HG03060 (cell line): ENCODE measurements around the gene ATP11A.
"Not testable (repeated sequence)": the region's sequence is repeated elsewhere in the genome, so short reads cannot be mapped to it uniquely, and the experiment has no call there.

Experiments used
- ATAC-seq: cut with Tn5 transposase; IDR thresholded peaks from one replicate; pipeline ENCODE4 v1.9.1; 2021; ENCODE audit warnings: low read depth, moderate number of reproducible peaks; ENCODE audit not compliant: unreplicated experiment

ATP11A gene

DNA sequence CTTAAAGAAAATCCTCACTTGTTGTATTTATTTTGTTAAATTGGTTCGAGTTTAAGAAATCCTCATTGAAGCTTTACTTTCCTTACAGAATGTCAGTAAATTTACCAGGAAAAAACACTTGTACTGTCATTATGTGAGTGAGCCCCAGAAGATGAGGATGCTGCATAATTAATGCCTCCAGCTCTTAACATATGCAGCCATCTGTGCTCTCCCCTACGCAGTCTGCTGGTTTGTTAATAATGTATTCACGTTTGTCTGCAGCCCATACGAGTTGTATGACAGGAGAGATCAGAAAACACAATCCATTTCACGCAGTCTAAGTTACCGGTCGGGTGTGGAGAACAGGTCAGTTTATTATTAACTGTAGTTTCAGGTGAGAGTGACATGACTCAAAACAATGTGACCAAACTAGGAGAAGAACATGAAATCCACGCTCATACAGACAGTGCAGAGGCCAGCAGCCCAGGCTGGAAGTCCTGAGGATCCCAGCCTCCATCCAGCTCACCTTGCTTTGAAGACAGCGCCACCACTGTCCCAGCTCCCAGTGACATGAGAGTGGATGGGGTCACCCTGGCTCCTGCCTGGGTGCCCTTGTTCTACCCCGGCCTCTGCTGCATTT is 19.8 kb upstream of the ATP11A start:
- no peak for ATAC-seq

DNA sequence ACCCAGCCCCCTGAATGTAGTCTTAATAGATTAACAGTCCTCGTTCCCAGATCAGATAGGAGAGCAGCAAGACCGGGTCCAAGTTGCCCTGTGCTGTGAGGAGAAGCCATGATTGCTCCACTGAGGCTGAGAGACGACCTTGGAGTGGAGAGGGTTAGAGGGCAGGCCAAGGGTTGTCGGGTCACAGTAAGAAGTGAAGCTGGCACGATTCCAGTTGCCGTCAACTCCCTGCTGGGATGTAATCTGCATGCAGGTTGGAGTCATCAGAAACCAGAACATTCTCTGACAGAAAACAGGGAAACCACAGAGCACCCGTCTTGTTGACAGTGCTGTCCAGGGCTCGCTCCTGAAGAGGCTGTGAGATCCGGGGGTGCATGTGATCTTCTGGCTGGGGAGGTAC is 19.0 kb upstream of the ATP11A start:
- no peak for ATAC-seq

DNA sequence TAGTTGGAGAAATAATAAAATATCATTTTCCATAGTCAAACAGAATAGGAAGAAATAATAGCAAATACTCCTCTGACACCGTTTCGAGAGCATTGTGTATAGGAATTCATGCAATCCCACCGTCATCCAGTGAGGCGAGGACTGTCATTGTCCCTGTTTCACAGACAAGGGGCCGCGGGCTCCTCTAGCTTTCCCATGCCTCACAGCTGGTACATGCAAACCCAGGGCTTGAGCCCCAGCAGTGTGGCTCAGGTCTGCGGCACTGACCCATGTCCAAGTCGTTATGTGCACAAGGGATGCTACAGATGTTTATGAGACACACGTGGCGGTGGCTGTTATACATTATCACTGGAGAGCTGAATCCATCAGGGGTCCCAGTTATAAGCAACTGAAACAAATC is 18.5 kb upstream of the ATP11A start:
- no peak for ATAC-seq

DNA sequence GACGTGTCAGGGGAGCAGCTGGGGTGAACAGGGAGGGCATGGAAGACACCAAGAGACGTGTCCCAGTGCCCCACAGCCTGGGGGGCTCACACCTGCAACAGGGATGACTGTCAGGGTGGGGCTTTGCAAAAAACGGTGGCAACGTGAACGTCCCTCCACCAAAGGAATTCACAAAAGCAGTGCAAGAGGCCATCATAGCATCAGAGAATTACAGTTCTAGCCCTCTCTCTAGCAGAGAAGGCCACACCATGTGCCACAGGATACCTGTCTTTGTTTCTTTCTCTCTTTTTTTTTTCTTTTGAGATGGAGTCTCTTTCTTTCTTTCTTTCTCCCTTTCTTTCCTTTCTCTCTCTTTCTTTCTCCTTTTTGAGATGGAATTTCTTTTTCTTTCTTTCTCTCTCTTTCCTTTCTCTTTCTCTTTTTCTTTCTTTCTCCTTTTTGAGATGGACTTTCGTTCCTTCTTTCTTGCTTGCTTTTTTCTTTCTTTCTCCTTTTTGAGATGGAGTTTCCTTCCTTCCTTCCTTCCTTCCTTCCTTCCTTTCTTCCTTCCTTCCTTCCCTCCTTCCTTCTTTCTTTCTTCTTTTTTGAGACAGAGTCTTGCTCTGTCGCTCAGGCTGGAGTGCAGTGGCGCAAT is 17.1 kb upstream of the ATP11A start:
- ATAC-seq: no peak

DNA sequence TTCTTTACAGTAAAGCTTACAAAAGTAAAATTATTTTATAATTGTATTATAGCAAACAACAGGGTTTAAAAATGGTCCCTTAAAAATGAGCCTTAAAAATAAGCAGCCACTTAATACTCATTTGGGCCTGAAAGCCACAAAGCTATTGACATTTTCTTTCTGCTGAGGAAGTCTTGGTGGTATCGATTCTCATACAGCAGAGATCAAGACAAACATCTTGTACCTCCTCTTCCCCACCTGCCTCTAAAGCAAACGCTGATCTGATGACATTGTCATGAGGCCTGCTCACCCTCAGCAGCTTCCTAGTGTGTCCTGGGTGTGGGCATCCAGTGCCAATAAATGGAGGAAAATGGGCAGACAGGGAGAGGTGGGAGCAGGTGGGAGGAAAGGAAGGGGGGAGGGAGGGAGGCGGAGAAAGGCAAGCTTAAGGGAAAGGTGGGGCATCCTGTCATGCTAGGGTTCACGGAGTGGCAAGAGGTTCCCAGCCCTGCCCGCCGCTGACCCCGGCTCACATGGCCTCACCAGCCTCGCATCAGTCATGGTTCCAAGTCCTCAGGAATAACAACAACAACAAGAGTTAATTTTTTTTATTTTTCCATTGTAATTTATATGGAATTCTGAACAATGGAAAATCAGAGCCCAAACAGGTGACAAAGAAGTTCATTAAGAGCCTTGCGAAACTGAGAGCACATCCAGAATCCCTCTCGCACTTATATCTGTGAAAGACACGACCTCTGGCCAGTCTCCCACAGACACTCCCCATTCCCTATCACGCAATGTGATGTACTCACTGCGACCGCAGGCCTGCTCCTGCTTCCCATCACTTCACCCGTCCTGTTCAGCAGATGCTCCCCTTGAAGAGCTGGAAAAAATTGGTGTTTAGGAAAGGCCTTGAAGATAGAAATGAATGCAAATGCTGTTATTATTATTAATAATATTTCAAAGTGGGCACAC is 15.1 kb upstream of the ATP11A start:
- ATAC-seq: no peak

DNA sequence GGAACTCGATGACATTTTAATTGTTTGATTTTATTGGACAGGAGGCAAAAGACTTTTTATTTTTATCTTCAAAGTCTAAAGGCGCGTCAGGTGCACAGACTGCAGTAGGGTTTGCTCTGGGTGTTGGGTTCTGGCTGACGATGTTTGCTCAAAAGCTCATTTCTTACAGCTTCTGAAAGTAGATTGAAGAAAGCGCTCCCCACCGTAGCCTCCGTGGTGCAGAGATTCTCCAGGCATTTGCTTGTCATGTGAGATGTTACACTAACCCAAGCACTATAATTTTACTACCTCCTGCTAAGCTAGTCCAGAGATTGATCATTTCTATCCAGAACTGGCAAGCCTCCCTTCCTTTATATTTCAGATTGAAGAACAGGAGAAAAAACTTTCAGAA is 14.5 kb upstream of the ATP11A start:
- ATAC-seq: no peak

DNA sequence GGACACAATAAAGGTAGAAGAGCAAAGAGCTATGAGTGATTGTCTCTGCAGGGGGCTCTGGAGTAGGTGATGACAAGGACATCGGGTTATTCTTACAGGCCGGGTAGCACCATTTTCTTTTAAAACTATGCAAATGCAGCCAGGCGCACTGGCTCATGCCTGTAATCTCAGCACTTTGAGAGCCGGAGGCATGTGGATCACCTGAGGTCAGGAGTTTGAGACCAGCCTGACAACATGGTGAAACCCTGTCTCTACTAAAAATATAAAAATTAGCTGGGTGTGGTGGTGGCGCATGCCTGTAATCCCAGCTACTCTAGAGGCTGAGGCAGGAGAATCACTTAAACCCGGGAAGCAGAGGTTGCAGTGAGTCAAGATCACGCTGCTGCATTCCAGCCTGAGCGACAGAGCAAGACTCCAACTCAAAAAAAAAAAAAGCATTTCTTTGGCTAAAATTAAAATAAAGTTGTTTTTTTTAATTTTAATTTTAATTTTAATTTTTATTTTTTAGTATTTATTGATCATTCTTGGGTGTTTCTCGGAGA is 12.3 kb upstream of the ATP11A start:
- not testable (repeated sequence) for ATAC-seq

DNA sequence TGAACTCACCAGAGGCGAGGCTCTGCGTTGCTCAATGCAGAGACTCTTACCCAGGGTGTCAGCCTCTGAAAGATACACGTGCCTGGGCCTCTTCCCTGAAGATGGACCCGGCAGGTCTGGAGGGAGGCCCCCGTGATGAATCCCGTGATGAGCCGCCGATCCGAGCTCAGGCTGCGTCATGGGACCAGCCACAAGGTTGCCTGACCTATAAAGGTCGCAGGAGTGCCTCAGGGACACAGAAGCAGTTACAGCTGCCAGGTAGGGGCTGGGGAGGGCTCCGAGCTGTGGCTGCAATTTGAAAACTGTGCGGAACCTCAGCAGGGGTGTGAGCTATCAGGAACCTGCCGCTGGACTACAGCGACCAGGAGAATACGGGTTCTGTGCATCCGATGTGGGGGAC is 10.5 kb upstream of the ATP11A start:
- ATAC-seq: no peak

DNA sequence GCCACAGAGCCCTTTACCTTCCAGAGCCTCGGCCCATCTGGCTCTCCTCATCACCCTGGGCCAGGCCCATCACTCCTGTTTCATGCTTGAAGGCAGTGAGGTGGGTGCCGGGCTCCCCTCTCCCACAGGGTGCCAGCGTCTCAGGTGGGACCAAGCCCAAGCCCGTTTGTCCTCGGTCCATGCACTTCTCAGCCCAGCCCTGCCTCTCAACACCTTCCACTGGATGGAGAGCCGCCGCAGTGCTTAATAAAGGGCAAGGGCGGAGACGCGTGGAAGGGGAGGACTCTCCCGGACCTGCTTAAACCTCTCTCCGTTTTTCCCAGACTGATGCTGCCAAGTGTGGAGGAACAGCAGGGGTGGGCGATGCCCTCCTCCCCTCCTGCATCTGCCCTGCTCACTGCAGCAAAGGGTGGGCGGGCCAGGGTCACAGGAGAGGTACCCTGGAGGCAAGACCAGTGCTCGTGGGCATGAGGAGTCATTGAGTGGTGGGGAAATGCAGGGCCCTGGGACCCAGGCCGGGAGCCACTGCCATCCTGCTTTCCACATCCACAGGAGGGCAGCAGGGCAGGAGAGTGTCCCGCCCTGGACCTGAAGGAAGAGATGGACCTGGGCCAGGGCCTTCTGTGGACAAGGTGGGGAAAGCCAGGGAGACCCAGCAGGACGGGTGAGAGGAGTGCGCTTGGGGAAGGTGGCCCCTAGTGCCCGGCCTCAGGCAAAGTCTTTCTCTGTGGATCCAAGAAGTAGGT is 9.7 kb upstream of the ATP11A start:
- no peak for ATAC-seq

DNA sequence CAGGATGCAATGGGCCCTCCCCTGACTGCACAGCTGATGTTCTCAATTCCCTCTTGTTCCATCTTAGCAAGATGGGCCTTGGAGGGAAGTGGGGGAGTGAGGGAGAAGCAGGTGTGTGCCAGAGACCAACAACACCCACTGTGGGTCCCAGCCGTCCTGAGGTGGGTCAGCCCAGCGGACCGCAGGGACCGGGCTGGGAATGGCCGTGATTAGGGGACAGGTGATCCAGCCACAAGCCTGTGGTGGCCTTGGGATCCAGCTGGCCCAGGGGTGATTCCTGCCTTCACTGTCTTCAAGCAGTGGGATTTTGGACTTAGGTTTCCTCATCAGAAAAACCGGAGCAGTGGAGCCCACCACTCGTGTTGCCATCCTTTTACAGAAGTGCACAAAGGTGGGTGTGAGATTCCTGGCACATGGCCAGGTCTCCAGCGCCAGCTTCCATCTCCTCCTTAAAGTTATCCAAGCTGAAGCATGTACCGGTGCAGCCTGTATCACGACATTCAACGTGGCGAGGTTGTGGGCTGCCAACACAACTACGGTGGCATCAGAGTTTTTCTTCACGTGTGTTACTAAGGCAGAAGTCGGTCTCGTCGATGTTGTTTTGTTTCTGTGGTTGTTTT is 9.0 kb upstream of the ATP11A start:
- no peak for ATAC-seq

DNA sequence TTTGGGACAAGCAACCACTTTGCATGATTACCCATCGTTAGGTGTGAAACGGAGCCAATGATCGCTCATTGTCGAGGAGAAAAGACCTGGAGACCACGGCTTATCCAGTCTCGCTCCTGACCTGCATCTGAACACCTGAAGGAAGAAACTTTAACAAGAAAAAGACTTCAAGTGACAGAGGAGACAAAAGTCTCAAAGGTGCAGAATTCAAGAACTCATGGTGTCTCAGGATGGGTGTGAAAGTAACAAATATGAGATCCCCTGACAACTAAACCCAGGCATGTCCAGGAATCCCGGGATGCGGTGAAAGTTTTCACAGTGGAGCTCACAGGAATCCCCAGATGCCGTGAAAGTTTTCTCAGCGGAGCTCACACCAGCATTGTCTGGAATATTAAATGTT is 6.3 kb upstream of the ATP11A start:
- ATAC-seq: no peak

DNA sequence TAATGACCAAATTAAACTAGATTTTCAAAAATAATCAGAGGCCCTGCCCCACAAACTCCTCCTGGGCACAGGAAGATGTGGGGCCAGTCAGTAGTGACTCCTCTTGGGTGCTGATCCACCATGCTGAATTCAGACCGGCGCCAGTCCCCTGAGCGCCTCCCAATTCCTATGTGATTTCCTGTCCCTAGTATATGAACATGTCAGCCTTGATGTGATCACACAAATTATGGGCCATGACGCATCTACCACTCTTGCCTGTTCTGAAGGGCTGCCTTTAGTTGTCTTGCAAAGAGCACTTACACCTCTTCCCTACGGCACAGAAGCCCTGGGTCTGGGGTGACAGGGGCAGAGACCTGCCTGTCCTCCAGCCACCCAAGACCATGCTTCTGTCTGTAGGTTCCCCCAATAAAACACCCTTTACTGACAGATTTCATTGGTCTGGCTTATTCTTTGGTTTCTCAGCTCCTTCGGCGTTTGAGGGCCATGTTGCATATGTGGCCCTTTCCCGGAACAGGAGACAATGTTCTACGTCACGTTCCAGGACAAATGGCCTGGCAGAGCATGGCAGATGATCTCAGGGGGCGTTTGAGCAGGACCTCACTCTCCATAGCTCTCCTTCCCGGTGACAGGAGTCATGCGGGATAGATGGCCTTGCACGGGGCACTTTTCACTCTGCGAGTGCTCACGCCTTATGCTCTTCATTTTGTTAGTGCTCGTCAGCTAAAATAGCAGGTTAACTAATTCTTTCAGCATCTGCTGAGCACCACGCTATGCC is 5.6 kb upstream of the ATP11A start:
- no peak for ATAC-seq

DNA sequence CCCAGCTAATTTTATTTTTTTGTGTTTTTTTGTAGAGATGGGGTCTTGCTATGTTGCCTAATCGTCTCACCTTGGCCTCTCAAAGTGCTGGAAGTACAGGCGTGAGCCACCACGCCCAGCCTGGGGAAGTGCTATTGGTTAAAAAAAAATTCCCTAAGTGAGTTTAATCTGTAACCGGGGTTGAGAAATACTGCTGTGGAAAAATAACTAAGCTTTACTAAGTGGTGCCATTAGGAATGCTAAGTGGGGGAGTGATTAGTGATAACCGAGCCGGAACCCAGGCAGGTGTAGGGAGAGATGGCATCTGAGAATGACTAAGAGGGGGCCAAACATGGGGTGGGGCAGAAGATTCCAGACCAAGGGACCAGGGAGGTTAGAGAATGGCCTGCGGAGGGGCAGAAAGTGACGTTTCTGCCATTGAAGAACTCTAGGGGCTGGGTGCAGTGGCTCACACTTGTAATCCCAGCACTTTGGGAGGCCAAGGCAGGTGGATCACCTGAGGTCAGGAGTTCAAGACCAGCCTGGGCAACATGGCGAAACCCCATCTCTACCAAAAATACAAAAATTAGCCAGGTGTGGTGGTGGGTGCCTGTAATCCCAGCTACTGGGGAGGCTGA is 4.5 kb upstream of the ATP11A start:
- not testable (repeated sequence) for ATAC-seq

DNA sequence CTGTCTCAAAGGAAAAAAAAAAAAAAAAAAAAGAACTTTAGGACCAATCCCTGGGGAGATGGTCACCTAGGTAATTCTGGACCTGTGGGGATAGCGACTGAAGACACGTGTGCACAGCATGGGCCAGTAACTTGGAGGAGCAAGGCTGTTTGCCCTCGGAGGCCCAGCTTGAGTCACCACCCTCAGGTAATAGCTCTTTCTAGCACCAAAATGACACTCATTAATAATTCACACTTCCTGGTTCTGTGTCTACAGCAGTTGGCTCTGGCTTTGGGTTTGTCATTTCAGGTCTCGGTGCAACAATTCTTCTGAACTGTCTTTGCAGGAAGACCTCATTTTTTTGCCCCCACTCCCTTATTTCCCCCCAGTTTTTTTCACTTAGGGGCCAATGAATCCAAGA is 3.9 kb upstream of the ATP11A start:
- ATAC-seq: no peak

DNA sequence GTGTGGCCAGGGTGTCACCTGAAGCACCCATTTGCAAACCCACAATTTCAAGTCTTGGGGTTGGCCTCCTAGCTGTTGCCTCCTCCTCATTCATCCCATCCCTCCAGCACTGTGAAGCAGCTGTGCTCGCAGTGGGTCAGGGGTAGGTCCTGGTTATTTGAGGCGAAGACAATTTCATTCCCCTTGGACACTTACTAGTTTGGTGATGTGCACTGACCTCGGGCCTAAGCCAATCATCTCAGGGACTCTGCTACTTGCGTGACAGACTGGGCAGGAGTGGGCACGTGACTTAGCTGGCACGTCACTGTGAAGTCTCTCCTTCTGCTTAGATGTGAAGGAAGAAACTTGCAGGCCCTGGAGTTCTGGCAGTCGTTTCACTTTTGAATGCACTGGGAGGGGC is 3.5 kb upstream of the ATP11A start:
- ATAC-seq: no peak

DNA sequence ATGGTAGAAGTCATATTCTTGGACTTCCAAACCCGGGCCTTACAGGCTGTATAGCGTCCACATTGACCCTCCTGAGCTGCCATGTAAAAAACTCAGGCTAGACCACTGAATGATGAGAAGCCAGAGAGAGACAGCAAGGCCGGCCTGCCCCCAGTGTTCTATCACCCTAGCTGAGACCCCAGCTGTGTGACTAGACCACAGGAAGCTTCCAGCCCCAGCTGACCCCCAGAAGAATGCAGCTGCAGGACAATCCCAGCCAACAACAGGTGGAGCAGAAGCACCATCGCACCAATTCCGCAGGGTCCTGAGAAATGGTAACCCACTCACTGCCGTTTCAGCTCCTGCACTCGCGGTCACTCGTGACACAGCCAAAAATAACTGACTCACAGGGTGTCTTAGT is 2.9 kb upstream of the ATP11A start:
- ATAC-seq: no peak

DNA sequence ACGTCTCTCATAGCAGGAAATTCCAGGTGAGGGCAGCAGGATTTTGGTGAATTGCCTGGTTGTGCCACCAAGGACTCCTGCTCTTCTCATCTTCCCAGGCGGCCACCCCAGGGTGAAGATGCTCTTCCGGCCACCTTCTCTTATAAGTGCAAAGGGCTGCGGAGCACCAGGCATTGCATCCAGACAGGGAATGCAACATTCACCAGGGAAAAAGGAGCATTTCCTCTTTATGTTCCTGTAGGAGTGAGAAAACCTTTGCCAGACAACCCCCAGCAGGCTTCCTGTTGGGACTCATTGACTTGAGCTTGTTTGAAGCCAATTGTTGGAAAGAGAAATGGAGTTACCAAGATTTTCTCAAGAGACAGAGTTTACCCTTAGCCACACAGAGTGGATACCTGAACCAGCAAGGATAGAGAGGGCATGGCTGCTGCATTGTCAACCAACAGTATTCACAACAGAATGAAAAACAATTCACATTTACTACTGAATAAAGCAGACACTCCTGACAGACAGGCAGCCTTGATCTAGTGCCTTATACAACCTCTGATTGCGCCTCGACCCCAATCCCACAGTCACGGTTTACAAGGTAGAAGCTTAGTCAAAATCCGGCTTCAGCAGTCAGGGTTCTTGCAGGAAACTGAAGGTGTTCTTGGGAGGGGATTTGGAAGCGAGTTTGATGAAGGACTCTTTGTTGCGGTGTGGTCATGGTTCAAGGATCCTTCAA is 1.8 kb upstream of the ATP11A start:
- no peak for ATAC-seq

DNA sequence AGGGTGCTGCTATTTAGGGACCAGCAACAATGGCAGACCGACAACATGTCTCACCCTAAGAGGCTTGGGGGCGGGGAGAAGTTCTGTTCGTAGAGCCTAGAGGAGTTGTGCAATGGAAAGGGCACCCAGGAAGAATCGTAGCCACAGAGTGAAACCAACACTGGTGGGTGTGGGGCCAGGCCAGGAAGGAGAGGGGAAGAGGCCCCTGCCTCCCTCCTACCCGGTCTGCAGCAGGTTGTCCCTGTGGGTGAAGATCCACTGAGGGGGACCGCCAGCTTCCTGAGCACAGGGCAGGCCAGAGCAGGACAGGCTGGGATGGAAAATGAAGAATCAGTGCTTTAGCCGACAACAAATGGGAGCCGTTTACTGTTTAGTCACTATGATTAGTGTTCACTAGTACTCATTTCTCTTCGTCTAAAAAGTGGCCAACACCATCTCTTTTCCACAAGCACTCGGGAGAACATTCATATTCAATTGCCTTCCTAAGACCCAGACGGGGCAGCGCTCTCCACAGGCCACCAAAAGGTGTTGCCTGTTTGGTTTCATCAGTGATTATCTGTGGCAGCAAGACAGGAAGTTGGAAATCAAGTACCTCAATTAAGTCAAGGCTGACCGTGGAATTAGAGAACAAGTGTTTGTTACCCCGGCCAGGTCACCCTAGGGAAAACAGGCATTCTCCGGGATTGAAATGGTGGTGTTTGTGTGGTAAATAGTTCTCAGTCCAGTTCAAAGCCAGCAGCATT is 1.1 kb upstream of the ATP11A start:
- ATAC-seq: no peak
